HUES48 (cell line): ENCODE results near the gene YWHAE.
A peak's percentile ranks its signal among the peaks of the same experiment; 100 is the strongest.

ENCODE experiments used
- H3K27ac ChIP-seq: one replicate; pipeline ENCODE4 v1.7.0; 2013; ENCODE audit warnings: low read depth, low read length, inconsistent platforms
- H3K27me3 ChIP-seq: 2 replicates; pipeline ENCODE4 v1.6.1; 2013; ENCODE audit warnings: mild to moderate bottlenecking, low read length; ENCODE audit not compliant: control insufficient read depth, insufficient read depth
- H3K36me3 ChIP-seq: 2 replicates; pipeline ENCODE4 v1.6.1; 2013; ENCODE audit warnings: low read length; ENCODE audit not compliant: control insufficient read depth, insufficient read depth
- H3K4me1 ChIP-seq: 2 replicates; pipeline ENCODE4 v1.6.1; 2013; ENCODE audit warnings: mild to moderate bottlenecking, low read length; ENCODE audit not compliant: control insufficient read depth, insufficient read depth
- H3K4me3 ChIP-seq: 2 replicates; pipeline ENCODE4 v1.5.1; 2013; ENCODE audit warnings: mild to moderate bottlenecking, low read depth, low read length
- H3K9ac ChIP-seq: 2 replicates; pipeline ENCODE4 v1.6.1; 2013; ENCODE audit warnings: mild to moderate bottlenecking, low read depth, low read length, moderate library complexity
- H3K9me3 ChIP-seq: 2 replicates; pipeline ENCODE4 v1.6.1; 2013; ENCODE audit warnings: low read length; ENCODE audit not compliant: control insufficient read depth, insufficient read depth

Gene YWHAE

DNA sequence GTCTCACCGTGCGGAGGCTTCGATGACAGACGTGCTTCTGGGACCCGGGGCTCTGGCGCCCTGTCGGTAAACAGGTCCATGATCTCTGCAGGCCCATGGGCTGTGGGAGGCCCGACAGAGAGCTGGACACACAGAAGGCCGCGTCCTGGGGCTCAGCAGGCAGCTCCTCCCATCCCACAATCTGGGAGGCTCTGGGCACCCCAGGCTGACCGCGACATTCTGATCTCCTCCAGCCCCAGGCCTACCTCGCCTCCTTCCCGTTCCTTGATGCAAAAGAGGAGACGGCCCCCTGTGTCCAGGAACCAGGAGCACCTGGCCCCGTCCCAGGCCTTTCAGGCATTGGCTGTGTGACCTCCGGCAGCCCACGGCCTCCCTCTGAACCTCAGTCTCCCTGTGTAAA is 97.3 kb downstream of the YWHAE start:
- Histone ChIP-seq H3K27me3 (peaks cover 8% of the 10 kb centered on the region), H3K27ac (no peak overlapping the region), H3K4me3 (no peak overlapping the region), H3K9me3 (no peaks in the 10 kb centered on the region), H3K9ac (no peak overlapping the region), H3K36me3 (no peaks in the 10 kb centered on the region), H3K4me1 (peaks cover 13% of the 10 kb centered on the region; the same call in 1 of the 2 replicates)

DNA sequence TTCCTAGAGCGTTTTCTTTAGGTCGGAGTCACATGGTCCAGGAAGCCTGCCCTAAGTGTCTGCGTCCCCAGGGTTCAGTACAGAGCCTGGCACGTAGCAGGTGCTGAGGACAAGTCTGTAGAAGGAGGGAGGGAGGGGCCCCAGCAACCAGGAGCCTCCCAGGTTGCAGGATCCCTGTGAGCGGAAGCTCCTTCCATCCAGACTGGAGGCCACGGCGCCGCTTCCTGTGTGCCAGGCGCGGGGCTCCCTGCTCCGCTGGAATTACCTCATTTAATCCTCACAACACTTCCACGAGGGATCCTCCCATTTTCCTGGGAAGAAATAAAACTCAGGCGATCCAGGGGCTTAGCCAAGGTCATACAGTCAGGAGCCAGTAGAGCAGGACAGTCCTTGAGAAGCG is 98.5 kb downstream of the YWHAE start:
- Histone ChIP-seq H3K9ac (no peak overlapping the region), H3K27me3 (peaks cover 9% of the 10 kb centered on the region), H3K27ac (no peak overlapping the region), H3K4me1 (peaks cover 13% of the 10 kb centered on the region; the same call in 1 of the 2 replicates), H3K36me3 (no peaks in the 10 kb centered on the region), H3K4me3 (no peak overlapping the region), H3K9me3 (no peaks in the 10 kb centered on the region)

GRCh38 chr17:1300371-1300905 is 99.6 kb downstream of the YWHAE start:
- no peak overlapping the region for H3K9ac ChIP-seq
- no peaks in the 10 kb centered on the region for H3K9me3 ChIP-seq
- peaks cover 13% of the 10 kb centered on the region; the same call in 1 of the 2 replicates for H3K4me1 ChIP-seq
- H3K36me3 ChIP-seq = no peaks in the 10 kb centered on the region
- H3K4me3 ChIP-seq = no peak overlapping the region
- H3K27me3 ChIP-seq = peaks cover 9% of the 10 kb centered on the region
- H3K27ac ChIP-seq = no peak overlapping the region

DNA sequence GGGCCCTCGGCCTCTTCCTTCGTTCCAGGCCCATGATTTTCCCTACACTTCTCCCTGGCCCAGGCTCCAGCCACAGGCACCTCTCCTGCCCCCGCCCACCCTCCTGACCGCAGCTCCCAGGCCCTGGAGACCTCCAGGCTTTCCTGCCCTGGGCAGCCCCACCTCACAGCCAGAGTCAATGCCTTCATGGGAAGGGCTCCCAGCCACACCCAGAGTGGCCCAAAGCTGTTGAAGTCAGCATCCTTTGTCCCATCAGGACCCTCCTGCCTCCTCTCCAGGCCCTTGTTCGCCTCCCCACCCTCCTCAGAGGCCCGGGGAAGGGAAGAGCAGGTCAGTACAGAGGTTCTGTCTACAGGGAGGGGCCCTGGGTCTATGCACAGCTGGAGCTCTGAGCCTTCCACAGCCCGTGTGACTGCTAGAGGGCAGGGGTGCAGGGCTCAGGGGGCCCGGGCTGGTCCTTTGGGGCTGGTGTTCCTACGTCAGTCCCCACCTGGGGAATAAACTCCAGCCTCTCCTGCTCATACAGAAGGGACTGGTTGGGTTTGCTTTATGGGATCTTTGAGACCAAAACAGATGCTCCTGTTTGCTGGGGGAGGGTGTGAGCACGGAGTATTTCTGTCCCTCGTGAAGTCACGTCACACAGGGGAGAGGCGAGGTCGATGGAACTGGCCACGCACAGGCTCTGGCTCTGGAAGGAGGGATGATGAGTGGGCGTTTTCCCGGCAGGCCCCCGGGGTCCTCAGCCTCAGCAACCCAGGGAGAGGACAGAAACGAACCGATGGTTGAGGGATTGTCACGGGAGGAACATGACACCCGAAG is 100.3 kb downstream of the YWHAE start:
- Histone ChIP-seq H3K4me1 (peaks cover 13% of the 10 kb centered on the region; the same call in 1 of the 2 replicates), H3K27ac (no peak overlapping the region), H3K36me3 (no peaks in the 10 kb centered on the region), H3K27me3 (peaks cover 9% of the 10 kb centered on the region), H3K9ac (no peak overlapping the region), H3K9me3 (no peaks in the 10 kb centered on the region), H3K4me3 (no peak overlapping the region)

DNA sequence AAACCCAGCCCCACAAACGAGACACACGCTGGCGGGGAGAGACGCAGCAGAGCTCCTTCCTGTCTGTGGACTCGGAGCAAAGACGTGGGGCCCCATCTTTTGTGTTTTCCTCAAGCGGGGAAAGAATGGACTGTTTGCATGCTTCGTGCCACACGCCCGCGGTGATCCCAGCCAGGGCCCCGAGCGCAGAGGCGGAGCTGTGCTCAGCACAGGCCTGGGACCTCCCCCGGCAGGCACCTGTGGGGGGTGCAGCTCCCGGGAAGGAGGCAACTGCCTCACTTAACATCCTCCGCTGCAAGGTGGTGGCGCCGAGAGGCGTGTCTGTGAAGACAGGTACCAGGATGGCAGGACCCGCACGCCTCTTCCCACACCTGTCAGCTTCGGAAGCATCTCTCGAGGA is 101.4 kb downstream of the YWHAE start:
- Histone ChIP-seq H3K9me3 (no peaks in the 10 kb centered on the region), H3K4me3 (peak overlapping the region; percentile 17; the same call in 1 of the 2 replicates), H3K27me3 (peaks cover 9% of the 10 kb centered on the region), H3K4me1 (peaks cover 13% of the 10 kb centered on the region; the same call in 1 of the 2 replicates), H3K36me3 (no peaks in the 10 kb centered on the region), H3K27ac (no peak overlapping the region), H3K9ac (no peak overlapping the region)
